Measurements from ENCODE around the gene RHEB.

RHEB gene

DNA sequence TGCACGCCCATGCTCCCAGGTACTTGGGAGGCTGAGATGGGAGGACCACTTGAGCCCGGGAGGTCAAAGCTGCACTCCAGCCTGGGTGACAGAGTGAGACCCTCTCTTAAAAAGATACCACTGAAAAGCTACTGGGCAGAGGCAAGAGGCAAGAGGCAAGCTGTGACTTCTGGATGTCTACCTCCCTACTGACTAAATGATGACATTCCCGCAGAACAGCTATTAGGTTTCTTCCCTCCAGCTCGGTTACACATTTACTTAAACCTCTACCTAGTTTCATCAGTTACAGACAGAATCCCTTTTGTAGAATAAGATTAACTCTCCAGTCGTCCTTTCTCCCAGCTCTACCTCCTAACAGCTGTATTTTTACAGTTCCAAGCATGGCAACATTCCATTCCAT lies 21.2 kb downstream of the RHEB start:
- no peak overlapping the region for H3K9ac ChIP-seq (ENCODE audit: low read depth, low read length)
- no peaks in the 10 kb centered on the region for H3K9me3 ChIP-seq (ENCODE audit: insufficient read depth, low read depth, low read length)
- 92% methylated on average over 5 of the region's 5 CpGs for WGBS
- H3K4me3 ChIP-seq (ENCODE audit: low read length) = no peak overlapping the region
- H3K36me3 ChIP-seq (ENCODE audit: insufficient read depth, low read length) = no peaks in the 10 kb centered on the region
- no peaks in the 10 kb centered on the region for H3K27me3 ChIP-seq (ENCODE audit: insufficient read depth, low read length)
- H3K27ac ChIP-seq (ENCODE audit: low read depth, low read length) = no peak overlapping the region
- peaks cover 45% of the 10 kb centered on the region for H3K4me1 ChIP-seq (ENCODE audit: insufficient read depth, low read length)

DNA sequence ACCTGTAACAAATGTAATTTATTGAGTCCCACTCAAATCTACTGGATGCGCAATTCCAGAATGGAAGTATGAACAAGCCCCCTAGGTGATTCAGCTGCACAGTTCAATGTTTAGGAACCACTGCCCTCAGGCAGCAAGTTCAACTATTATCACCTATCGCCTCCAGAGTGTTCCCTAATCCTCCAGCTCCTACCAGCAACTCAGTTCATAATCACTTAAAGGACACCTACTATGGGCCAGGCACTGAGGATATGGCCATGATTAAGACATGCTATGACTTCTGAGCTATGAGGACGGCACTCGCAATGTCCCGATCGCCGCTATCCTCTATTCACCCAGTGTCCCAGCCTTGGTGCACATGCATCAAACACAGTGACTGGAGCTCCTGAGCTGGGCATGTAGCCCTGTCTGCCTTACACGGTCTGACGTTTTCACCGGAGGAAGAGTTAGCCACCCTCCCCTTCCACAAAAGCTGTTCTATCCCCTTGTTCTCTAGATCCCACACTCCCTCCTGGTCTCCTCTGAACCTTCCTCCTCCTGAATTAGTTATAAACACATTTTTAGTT lies 22.3 kb downstream of the RHEB start:
- Histone ChIP-seq H3K4me1 (ENCODE audit: insufficient read depth, low read length) (peaks cover 48% of the 10 kb centered on the region), H3K27ac (ENCODE audit: low read depth, low read length) (no peak overlapping the region), H3K36me3 (ENCODE audit: insufficient read depth, low read length) (no peaks in the 10 kb centered on the region)

DNA sequence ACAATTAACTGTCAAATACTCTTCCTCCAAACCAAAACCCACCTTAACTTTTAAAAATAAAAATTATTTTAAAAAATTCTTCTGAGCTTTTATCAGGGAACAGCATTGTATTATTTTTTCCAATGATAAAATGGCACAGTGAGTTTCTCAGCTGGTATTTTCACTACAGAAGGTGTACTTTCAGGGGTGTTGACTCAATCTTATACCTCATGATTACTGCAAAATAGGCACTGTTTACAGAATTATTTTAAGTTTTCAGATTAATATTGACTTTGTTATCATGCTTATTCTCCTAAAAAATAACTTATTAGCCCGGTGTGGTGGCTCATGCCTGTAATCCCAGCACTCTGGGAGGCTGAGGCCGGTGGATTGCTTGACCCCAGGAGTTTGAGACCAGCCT lies 24.3 kb downstream of the RHEB start:
- peaks cover 60% of the 10 kb centered on the region for H3K4me1 ChIP-seq (ENCODE audit: insufficient read depth, low read length)
- H3K27ac ChIP-seq (ENCODE audit: low read depth, low read length) = no peak overlapping the region
- no peak overlapping the region for H3K4me3 ChIP-seq (ENCODE audit: low read length)
- no peaks in the 10 kb centered on the region for H3K9me3 ChIP-seq (ENCODE audit: insufficient read depth, low read depth, low read length)
- H3K36me3 ChIP-seq (ENCODE audit: insufficient read depth, low read length) = peaks cover 7% of the 10 kb centered on the region
- WGBS = 97% methylated on average over 2 of the region's 2 CpGs
- H3K9ac ChIP-seq (ENCODE audit: low read depth, low read length) = no peak overlapping the region
- no peaks in the 10 kb centered on the region for H3K27me3 ChIP-seq (ENCODE audit: insufficient read depth, low read length)

More for the DNA sequence above, 22.3 kb downstream of the RHEB start:
- no peaks in the 10 kb centered on the region for H3K27me3 ChIP-seq (ENCODE audit: insufficient read depth, low read length)
- no peak overlapping the region for H3K9ac ChIP-seq (ENCODE audit: low read depth, low read length)
- H3K4me3 ChIP-seq (ENCODE audit: low read length) = no peak overlapping the region
- 93% methylated on average over 10 of the region's 10 CpGs for WGBS
- no peaks in the 10 kb centered on the region for H3K9me3 ChIP-seq (ENCODE audit: insufficient read depth, low read depth, low read length)

DNA sequence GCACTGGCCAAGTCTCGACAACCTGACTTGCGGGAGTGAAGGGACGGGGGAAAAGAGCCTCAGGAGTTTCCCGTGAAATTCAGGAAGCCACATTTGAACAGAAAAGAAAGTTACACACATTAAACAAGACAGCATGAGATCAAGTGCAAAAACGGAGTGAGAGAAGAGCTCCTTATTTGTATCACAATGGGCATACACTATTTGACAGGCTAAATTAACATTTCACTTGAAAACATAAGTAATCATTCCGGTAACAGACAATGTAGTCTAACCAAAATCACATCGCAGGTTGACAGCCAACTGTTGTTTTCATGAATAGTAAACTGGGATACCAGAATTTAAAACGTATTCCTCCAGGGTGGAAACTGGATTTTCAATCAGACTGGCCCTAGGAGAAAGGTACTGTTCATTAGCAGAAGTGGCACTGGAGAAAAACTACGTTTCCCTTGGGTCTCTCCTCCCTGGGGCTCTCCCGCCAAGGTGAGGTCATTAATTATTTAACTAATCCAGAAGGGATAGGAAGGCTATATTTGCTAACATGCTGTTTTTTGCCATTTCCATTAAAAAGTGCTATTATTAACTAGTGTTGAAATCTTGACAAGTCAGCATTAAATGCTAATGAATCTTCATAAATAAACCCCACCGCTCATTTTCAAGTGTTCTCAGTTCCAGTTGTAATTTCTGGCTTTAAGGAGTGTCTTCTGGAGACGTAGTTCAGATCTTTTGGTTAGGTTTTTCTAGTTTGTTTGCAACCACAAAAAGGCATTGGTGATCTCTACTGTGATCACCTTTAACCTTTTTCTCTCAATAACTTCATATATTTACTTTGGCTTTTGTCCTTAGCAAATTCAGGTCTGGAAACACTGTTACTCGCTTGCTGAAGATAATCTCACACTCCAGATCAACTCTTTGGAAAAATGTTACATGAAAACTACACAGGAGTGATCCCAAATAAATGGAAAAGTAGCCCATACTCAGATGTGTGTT lies 25.1 kb downstream of the RHEB start:
- Histone ChIP-seq H3K9me3 (ENCODE audit: insufficient read depth, low read depth, low read length) (no peaks in the 10 kb centered on the region), H3K4me1 (ENCODE audit: insufficient read depth, low read length) (peaks cover 63% of the 10 kb centered on the region), H3K4me3 (ENCODE audit: low read length) (peak overlapping the region; percentile 31), H3K27ac (ENCODE audit: low read depth, low read length) (peak overlapping the region; percentile 31; the same call in 1 of the 2 replicates), H3K9ac (ENCODE audit: low read depth, low read length) (no peak overlapping the region; the same call in 1 of the 2 replicates), H3K27me3 (ENCODE audit: insufficient read depth, low read length) (no peaks in the 10 kb centered on the region), H3K36me3 (ENCODE audit: insufficient read depth, low read length) (peaks cover 15% of the 10 kb centered on the region)
- 36% methylated on average over 13 of the region's 13 CpGs for WGBS

GRCh38 chr7:151493083-151493482 lies 26.6 kb downstream of the RHEB start:
- Histone ChIP-seq H3K9me3 (ENCODE audit: insufficient read depth, low read depth, low read length) (no peaks in the 10 kb centered on the region), H3K27ac (ENCODE audit: low read depth, low read length) (no peak overlapping the region), H3K4me3 (ENCODE audit: low read length) (no peak overlapping the region), H3K4me1 (ENCODE audit: insufficient read depth, low read length) (peaks cover 67% of the 10 kb centered on the region), H3K36me3 (ENCODE audit: insufficient read depth, low read length) (peaks cover 30% of the 10 kb centered on the region), H3K27me3 (ENCODE audit: insufficient read depth, low read length) (no peaks in the 10 kb centered on the region), H3K9ac (ENCODE audit: low read depth, low read length) (no peak overlapping the region)
- WGBS = 86% methylated on average over 8 of the region's 8 CpGs

- no peaks in the 10 kb centered on the region for H3K27me3 ChIP-seq (ENCODE audit: insufficient read depth, low read length)
- H3K27ac ChIP-seq (ENCODE audit: low read depth, low read length) = no peak overlapping the region
- H3K9me3 ChIP-seq (ENCODE audit: insufficient read depth, low read depth, low read length) = no peaks in the 10 kb centered on the region
- peaks cover 59% of the 10 kb centered on the region for H3K4me1 ChIP-seq (ENCODE audit: insufficient read depth, low read length)
- WGBS = 90% methylated on average over 2 of the region's 3 CpGs
- no peak overlapping the region for H3K4me3 ChIP-seq (ENCODE audit: low read length)
- peaks cover 42% of the 10 kb centered on the region for H3K36me3 ChIP-seq (ENCODE audit: insufficient read depth, low read length)
- H3K9ac ChIP-seq (ENCODE audit: low read depth, low read length) = no peak overlapping the region
These were observed 27.8 kb downstream of the RHEB start for GRCh38 chr7:151491859-151492258.

DNA sequence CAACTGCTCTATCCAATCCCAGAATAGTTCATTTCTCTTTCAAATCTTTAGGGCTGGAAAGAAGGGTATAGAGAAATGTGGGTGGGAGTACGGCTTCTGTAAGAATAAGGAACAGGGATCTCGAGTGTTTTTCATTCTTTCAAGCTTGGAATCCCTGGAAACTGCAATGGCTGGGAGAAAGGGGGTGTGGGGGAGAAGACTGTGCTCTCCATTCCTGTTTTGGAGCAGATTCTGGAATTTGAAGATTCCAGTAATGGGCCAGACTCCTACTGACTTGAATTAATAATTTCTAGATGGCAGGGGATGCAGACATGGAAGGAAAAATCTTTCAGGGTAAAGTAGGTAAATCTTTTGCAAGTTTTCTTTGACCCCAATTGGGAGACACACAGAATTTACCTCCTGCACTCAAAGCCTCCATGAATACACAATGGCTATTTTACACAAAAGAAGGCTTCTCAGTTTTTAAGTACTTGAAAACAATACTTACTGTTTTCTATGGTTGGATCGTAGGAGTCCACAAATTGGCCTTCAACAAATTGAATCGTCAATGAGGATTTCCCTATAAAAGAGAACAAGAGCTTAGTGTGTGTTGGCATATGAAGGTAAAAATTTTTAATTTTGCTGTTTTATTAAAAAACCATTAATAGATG lies 29.1 kb downstream of the RHEB start:
- Histone ChIP-seq H3K9me3 (ENCODE audit: insufficient read depth, low read depth, low read length) (no peaks in the 10 kb centered on the region), H3K36me3 (ENCODE audit: insufficient read depth, low read length) (peaks cover 55% of the 10 kb centered on the region), H3K4me3 (ENCODE audit: low read length) (no peak overlapping the region), H3K4me1 (ENCODE audit: insufficient read depth, low read length) (peaks cover 50% of the 10 kb centered on the region), H3K27me3 (ENCODE audit: insufficient read depth, low read length) (no peaks in the 10 kb centered on the region), H3K27ac (ENCODE audit: low read depth, low read length) (peak overlapping the region; percentile 29; the same call in 1 of the 2 replicates), H3K9ac (ENCODE audit: low read depth, low read length) (peak overlapping the region; percentile 19; the same call in 1 of the 2 replicates)
- 59% methylated on average over 4 of the region's 4 CpGs for WGBS

DNA sequence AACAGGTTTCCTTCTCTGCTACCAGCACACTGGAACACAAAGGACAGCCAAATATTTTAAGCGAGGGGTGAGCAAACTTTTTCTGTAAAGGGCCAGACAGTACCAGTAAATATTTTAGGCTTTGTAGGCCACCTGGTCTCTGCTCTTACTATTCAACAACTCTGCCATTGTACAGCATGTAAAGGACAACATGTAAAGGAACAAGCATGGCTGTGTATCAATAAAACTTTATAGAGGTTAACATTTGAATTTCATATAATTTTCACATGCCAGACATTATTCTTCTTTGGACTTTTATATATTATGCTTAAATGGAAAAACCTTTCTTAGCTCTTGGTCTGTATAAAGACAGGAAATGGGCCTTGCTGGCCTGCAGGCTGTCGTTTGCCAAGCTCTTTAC lies 30.2 kb downstream of the RHEB start:
- no peaks in the 10 kb centered on the region for H3K27me3 ChIP-seq (ENCODE audit: insufficient read depth, low read length)
- H3K4me1 ChIP-seq (ENCODE audit: insufficient read depth, low read length) = peaks cover 39% of the 10 kb centered on the region
- no peak overlapping the region for H3K4me3 ChIP-seq (ENCODE audit: low read length)
- no peak overlapping the region for H3K27ac ChIP-seq (ENCODE audit: low read depth, low read length)
- no peak overlapping the region for H3K9ac ChIP-seq (ENCODE audit: low read depth, low read length)
- H3K36me3 ChIP-seq (ENCODE audit: insufficient read depth, low read length) = peaks cover 66% of the 10 kb centered on the region
- H3K9me3 ChIP-seq (ENCODE audit: insufficient read depth, low read depth, low read length) = no peaks in the 10 kb centered on the region
- WGBS = 84% methylated on average over 2 of the region's 2 CpGs

- peaks cover 25% of the 10 kb centered on the region for H3K4me1 ChIP-seq (ENCODE audit: insufficient read depth, low read length)
- no peaks in the 10 kb centered on the region for H3K9me3 ChIP-seq (ENCODE audit: insufficient read depth, low read depth, low read length)
- no peaks in the 10 kb centered on the region for H3K27me3 ChIP-seq (ENCODE audit: insufficient read depth, low read length)
- H3K36me3 ChIP-seq (ENCODE audit: insufficient read depth, low read length) = peaks cover 80% of the 10 kb centered on the region
- no peak overlapping the region for H3K4me3 ChIP-seq (ENCODE audit: low read length)
- no peak overlapping the region for H3K9ac ChIP-seq (ENCODE audit: low read depth, low read length)
- no peak overlapping the region for H3K27ac ChIP-seq (ENCODE audit: low read depth, low read length)
These were observed 31.6 kb downstream of the RHEB start for GRCh38 chr7:151488096-151488495.

DNA sequence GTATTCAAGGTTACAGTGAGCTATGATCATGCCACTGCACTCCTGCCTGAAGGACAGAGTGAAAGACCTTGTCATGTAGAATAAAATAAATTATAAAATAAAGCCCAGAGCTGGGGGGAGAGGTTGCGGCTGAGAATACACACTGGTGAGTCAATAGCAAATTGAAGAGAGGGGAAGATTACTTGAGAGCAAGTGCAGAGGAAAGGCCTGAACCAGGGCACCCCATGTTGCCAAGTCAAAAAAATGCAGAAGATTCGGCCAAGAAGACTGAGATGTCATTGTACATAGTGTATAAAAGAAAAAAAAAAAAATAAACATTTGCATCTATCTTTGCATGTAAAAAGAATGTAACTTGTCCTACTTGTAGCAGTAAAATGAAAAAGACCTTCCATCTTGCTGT lies 32.5 kb downstream of the RHEB start:
- Histone ChIP-seq H3K9ac (ENCODE audit: low read depth, low read length) (no peak overlapping the region), H3K36me3 (ENCODE audit: insufficient read depth, low read length) (peaks cover 88% of the 10 kb centered on the region), H3K4me3 (ENCODE audit: low read length) (no peak overlapping the region), H3K27ac (ENCODE audit: low read depth, low read length) (no peak overlapping the region), H3K27me3 (ENCODE audit: insufficient read depth, low read length) (no peaks in the 10 kb centered on the region), H3K9me3 (ENCODE audit: insufficient read depth, low read depth, low read length) (no peaks in the 10 kb centered on the region), H3K4me1 (ENCODE audit: insufficient read depth, low read length) (peaks cover 23% of the 10 kb centered on the region)
- 98% methylated on average over 2 of the region's 2 CpGs for WGBS

DNA sequence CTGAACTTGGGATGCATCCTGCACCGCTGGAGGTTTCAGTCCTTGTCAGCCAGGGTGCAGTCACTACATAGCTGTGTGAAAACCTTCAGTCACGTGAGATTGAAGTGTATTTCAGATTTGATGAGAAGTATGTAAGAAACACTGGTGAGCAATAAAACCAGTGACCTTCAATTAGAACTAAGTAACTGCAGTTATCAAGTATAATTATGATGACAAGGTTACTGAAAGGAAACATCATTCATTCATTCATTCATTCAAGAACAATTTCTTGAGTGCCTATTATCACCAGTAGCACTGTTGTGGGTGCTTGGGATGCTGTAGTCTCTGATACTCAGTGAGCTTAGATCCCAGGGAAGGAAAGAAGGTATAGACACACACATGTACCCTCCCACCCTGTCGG lies 33.6 kb downstream of the RHEB start:
- H3K4me1 ChIP-seq (ENCODE audit: insufficient read depth, low read length) = peaks cover 14% of the 10 kb centered on the region
- H3K27me3 ChIP-seq (ENCODE audit: insufficient read depth, low read length) = no peaks in the 10 kb centered on the region
- no peak overlapping the region for H3K4me3 ChIP-seq (ENCODE audit: low read length)
- H3K9me3 ChIP-seq (ENCODE audit: insufficient read depth, low read depth, low read length) = no peaks in the 10 kb centered on the region
- H3K9ac ChIP-seq (ENCODE audit: low read depth, low read length) = no peak overlapping the region
- WGBS = 93% methylated on average over 3 of the region's 3 CpGs
- H3K27ac ChIP-seq (ENCODE audit: low read depth, low read length) = no peak overlapping the region
- H3K36me3 ChIP-seq (ENCODE audit: insufficient read depth, low read length) = peaks cover 100% of the 10 kb centered on the region
